Measurements from ENCODE around the gene PCDHB11.

GRCh38 chr5:141155540-141156374, 43.7 kb upstream of the PCDHB11 start:
- no peak for TF ChIP-seq KDM5A (IDR thresholded peaks at IDR 0.05; ENCODE audit: low read length)
- TF ChIP-seq SP1 (IDR thresholded peaks at IDR 0.05; ENCODE audit: low read depth, low read length), result no peak
- no peak for TF ChIP-seq POLR2A (IDR thresholded peaks at IDR 0.05; ENCODE audit: control extremely low read depth in 1 of 2, low read depth in 2 of 2, low read length in 2 of 2)
- TF ChIP-seq ATF3 (IDR thresholded peaks at IDR 0.05; ENCODE audit: insufficient read depth, low read depth, low read length), result no peak
- TF ChIP-seq CTCF (IDR thresholded peaks at IDR 0.05; ENCODE audit: control extremely low read depth in 1 of 3, insufficient read depth in 1 of 3, low read depth in 1 of 3, low read length in 3 of 3), result peak in 2 of 3 experiments; percentile 70 to 72; a peak in 3 of 4 replicates
